HG03175 (cell line): Measurements from ENCODE around the gene KRTAP15-1.

Source experiments
- ATAC-seq: cut with Tn5 transposase; IDR thresholded peaks from one replicate; pipeline ENCODE4 v1.9.1; 2021; ENCODE audit warnings: mild to moderate bottlenecking, moderate library complexity; ENCODE audit not compliant: unreplicated experiment

The KRTAP15-1 gene, protein sequence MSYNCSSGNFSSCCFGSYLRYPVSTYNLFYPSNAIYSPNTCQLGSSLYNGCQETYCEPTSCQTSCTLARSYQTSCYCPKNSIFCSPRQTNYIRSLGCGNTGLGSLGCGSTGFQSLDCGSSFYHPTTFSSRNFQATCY

DNA sequence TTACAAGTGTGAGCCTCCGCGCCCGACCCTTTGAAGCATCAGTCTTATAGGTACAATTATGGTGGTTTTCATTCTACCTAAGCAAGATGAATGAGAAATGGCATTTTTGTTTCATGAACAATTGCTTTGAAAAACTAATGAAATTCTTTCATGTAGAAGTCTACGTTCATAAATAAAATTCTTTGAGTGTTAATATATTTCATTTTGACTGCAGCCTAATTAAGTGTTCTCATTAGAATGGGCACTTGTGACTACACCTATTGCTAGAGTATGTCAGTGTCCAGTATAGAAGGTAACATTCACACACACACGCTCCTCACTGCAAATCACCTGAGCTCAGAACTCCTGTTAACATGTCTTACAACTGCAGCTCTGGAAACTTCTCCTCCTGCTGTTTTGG, at the start of gene KRTAP15-1:
KRTAP15-1 (plus strand) TSS at position 301 of the 400 bp plus-strand sequence; CDS start at position 354, 53 bp downstream.
- no peak for ATAC-seq

DNA sequence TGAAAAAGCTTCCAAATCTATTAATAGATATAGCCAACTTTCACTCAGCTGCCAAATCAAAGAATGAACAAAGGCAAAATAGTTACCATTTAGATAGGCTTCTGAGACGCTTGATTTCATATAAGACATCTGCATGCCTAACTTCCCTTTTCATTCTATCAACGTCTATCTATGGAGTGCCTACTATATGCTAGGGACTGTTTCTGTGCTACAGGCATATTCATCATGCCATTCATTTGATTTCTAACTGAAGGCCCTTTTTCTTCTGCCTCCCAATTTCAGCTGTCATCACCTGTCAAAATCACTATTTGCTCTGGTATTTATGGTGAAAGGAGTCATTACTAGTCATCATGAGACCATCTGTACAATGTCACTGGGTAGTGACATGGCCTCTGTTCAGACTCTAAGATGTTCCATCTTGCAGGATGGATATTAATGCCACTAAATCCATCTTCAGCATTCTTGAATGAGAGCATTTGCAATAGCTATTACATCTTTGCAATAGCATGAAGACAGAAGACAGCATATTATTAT, 48.5 kb upstream of the KRTAP15-1 start:
- no peak for ATAC-seq

DNA sequence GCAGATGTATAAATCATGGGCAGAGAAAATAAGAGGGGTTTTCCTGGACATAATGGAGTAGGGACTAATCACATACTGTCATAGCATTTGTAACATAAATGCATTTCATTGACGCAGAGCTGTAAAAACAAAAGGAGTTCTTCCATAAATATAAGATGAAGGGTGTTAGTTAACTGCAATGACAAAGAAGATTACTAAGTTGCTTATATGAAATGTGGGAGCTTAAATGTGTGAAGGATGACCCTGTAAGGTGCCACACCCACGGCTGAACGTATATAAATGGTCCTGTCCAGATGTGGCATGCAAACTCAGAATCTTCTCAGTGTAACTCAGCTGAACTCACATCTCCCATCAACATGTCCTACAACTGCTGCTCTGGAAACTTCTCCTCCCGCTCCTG, 44.3 kb upstream of the KRTAP15-1 start, which contains the start of gene KRTAP13-1:
KRTAP13-1 (plus strand) TSS at position 301 of the 400 bp plus-strand sequence; CDS start at position 357, 56 bp downstream.
- ATAC-seq = no peak

DNA sequence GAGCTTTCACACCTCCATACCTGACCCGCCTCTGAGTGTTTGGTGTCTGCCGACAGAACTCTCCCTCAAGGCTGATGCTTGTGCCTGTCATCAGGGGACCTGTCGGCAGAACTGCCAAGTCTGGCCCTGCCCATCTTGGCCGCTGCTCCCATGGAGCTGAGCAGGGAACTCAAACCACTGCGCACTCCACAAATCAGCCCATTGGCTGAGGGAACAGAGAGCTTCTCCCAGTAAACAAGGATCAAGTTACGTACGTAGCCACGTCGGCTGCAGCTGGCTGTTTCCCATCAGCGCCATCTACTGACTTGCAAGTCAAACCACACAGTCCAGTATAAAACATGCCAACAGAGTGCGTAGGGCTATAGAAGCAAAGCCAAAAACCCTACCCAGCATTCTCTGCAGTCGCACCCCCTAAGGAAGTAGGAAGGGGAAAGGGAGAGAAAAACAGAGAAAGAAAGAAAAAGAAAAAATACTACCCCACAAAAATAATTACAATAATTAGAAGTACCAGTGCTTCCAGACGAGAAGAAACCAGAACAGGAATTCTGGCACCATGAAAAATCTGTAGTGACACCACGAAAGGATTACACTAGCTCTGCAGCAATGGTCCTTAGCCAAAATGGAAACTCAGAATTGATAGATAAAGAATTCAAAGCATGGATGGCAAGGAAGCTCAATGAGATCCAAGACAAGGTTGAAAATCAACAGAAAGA, 31.1 kb upstream of the KRTAP15-1 start:
- no peak for ATAC-seq

DNA sequence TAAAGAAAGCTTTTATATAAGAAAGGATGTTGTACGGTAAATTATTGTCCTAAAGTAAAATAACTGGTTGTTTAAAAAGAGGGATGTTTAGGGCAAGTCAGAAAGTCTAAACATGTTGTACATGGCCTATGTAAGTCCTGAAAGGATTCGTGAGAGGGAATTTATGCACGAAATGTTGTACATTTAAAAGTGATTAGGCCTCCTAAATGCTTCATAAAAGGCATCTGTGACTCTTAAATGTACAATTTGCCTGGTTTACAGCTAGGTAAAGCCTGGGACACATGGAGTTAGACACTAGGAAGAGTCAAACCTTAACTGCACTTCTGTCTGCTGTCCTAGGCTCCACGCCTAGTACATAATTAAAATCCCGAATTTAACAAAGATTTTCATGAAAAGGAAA, 24.1 kb upstream of the KRTAP15-1 start:
- ATAC-seq = no peak

DNA sequence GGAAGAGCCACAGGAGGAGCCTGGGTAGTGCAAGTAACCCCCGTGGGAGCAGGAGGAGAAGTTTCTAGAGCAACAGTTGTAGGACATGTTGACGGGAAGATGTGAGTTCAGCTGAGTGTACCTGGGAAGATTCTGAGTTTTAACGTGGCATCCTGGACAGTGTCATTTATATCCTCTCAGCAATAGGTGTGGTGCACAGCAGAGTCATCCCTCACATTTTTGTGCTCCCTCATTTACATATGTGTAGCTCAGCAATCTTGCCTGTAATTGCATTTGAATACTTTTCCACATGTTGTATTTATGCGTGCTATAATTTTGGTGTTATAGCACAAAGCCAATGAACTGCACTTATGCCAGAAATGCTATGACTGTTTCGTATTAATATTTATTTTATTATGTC, 14.2 kb upstream of the KRTAP15-1 start, which contains the start of gene KRTAP13-3:
KRTAP13-3 (minus strand) TSS at position 101 of the 400 bp plus-strand sequence; CDS start at position 87, 14 bp downstream.
- no peak for ATAC-seq

DNA sequence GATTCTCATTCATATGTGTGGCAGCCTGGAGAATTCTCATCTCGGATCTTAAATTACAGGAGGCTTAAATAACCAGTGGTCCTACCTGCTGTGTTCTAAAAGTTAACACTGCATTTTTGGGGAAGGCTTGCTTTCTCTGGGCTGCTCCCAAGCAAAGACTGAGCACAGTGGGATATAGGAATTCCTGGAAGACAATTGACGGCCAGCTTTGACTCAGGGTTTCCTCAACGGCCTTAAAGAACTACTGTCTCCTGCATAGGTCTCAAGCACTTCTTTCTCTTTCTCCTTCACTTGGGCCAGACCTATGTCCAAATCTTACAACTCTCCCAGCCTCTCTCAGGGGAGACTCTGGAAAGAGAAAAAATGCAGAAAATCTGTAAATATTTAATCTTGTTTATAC, 13.3 kb upstream of the KRTAP15-1 start:
- ATAC-seq = no peak

DNA sequence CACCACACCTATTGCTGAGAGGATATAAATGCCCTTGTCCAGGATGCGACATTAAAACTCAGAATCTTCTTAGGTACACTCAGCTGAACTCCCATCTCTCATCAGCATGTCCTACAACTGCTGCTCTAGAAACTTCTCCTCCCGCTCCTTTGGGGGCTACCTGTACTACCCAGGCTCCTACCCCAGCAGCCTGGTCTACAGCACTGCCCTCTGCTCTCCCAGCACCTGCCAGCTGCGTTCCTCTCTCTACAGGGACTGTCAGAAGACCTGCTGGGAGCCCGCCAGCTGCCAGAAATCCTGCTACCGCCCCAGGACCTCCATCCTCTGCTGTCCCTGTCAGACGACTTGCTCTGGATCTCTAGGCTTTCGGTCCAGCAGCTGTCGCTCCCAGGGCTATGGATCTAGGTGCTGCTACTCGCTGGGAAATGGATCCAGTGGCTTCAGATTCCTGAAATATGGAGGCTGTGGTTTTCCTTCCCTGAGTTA, 9.9 kb upstream of the KRTAP15-1 start, which contains the start of gene KRTAP13-4:
KRTAP13-4 (plus strand) TSS at position 51 of the 486 bp plus-strand sequence; CDS start at position 107, 56 bp downstream.
- ATAC-seq = no peak

DNA sequence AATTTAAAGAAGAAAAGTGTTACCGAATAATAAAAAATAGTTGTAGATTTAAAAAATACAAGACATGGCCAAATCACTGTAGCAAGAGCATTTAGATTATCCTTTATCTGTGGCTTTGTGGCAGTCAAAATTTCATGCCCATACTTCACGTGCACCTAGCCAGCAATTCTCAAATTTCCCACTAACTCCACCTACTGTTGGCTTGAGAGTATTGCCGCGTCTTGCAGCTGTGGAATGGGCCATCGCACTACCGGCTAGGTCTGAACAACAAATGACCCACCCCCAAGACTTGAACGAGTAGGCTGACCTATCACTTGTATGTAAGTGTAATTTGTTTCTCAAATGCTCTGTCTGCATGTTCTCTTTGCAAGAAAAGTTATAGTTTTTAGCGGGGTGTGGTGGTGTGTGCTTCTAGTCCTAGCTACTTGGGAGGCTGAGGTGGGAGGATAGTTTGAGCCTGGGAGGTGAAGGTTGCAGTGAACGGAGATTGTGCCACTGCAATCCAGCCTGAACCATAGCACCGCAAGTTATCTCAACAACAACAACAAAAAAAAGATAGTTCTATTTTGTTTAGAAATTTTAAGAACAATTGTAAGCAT, 5.9 kb upstream of the KRTAP15-1 start:
- no peak for ATAC-seq

DNA sequence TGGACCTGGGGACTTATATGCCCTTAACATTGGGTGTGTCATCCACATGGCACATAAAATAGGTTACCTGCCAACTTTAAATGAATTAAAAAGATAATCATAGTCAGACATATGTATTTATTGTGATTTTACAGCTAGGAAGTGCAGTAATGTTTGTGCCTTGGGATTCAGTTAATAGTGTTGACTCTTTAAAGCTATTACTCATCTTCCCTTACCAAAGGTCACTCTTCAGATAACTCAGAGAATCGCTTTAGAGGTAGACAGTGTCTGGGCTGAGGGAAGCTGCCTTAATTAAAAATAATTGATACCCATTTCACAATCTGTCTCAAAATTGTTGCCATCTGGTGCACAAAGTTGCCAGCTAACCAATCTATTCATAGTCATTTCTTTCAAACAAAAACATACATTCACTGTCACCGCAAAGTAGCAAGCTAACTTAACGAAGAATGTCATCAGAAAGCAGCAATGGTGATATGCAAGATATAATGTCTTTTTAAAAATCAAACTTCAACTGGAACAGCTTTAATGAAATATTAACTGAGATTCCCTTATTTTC, 3.0 kb upstream of the KRTAP15-1 start:
- no peak for ATAC-seq

DNA sequence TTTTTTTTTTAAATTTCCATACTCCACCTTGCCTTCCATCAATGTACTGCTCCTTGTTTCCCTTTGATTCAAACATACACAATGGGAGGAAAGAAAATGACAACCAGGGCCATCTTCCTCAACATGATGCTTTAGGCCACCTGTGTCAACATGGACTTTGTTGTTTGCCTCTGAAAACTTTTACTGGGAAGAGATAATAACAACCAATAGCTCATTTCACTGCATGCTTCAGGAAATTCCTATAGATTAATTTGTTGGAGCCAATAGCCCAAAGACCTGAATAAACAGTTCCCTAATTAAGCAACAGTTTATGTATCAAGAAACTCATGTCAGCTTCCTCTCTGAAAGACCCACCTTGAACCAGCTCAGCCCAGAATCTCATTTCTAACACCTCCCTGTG, 3.2 kb downstream of the KRTAP15-1 start:
- ATAC-seq = no peak

DNA sequence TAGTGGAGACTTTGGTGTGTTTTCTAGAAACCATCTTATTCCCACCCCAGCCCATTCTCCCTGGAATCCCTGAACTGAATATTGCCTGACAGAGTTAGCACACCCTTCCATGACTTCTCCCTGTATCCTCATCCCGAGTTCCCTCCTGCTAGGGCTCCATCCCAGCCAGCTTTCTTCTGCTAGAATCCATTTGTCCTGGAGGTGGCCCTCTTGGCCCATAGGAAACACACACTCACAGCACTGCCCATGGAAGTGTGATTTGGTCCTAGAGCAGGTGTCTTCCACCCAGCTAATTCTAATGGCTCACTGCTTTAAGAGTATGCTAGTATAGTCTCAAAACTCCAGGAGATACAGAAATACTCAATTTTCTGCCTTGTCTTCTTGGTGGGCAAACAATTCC, 4.1 kb downstream of the KRTAP15-1 start:
- ATAC-seq = no peak

DNA sequence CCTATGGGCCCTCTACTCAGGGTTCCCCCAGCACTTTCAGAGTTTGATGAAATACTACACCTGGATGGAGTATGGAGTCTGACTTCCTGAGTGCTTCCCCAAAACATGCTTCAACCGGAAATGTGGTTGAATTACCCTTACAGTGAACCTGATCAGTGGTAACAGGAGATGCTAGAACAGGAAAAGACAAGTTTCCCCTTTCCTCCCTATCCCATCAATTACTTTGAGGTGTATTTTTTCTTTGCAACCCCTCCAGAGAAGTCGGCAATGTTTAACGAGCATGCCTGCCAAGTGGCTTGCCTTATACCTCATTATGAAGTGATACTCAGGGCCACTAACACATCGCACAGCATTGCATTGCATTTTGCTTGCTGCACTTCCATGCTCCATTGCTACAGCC, 7.0 kb downstream of the KRTAP15-1 start:
- ATAC-seq = no peak

DNA sequence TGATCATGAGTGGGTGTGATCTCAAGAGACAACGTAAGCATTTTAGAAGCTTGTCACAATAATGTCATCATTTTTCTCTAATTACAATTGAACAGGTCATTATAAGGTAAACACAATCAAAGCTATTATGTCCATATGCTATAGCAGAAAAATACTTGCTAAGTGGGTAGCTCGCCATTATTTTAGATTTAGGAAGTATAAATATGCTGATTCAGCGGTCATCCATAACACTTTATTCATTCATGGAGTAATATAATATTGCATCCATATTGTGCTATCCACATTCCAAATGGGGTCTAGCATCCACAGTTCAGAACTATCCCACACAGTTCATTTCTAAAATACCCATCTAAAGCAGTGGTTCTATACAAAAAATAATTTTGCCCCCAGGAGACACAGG, 8.4 kb downstream of the KRTAP15-1 start:
- no peak for ATAC-seq

DNA sequence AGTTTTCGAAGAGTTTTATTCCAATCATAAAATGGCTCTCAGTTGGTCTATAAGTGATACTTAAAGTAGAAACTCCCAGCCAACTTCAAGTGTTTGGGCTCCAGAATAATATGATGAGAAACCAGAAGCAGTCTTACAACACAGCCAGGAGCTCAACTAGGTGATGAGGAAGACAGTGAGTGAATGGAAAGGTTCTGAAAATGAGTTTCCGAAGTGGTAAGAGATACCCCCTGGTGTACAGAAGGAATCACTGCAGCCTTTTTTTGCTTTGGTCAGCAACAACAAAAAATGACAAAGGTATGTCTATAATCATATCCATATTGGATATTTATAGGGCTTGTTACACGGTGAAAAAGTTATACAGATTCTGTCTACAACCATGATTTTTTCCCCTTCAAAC, 23.6 kb downstream of the KRTAP15-1 start:
- no peak for ATAC-seq

DNA sequence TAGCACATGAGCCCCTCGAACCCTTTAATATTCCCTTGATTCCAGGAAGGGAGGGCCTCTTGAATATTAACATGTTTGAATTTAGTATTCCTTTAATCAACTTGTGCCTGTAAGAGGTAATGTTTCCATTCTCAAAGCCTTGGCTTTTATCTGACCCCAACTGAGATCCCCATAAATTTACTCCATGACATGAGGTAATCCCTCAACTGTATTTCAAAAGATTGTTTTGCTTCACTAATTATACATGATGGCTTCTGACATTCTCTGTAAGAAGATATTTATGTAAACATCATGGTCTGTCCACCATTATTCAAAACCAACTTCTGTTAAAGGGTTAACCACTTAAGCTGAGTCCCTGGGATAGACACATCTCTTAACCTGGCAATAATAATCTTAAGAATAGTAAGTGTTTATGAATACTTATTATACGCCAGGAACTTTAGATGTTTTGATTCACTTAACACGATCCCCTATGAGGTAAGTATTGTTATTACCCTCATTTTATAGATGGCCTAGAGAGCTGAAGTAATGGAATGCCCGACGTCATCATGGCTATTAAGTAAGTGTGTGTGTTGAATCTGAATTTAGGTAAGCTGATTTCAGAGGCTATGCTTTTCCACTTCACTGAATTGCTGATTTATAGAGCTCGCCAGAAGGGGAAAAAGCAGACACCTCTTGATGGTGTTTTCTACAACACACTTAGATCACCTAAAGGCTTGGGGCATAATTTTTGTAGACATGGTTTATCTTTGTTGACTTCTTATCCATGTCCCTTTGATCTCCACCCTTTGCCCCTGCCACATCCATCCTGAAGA, 29.0 kb downstream of the KRTAP15-1 start:
- no peak for ATAC-seq

DNA sequence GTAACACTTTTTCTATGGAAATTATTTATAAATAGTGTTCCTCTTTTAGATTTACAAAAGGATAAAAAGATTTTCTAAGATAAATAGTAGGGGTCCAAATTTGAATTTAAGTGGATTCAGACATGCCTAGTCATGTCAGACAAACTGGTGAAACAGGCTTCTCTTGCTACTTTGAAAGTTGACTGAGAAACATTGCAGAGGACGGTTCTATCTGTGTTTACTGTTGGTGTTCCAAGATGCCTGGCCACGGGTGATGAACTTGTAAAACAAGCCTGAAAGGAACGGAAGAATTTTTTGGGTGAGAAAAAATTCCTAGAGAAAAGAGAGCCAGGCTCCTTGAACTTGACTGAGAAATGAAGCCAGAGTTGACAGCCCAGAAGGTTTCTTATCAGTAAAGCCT, 37.9 kb downstream of the KRTAP15-1 start:
- ATAC-seq = no peak

DNA sequence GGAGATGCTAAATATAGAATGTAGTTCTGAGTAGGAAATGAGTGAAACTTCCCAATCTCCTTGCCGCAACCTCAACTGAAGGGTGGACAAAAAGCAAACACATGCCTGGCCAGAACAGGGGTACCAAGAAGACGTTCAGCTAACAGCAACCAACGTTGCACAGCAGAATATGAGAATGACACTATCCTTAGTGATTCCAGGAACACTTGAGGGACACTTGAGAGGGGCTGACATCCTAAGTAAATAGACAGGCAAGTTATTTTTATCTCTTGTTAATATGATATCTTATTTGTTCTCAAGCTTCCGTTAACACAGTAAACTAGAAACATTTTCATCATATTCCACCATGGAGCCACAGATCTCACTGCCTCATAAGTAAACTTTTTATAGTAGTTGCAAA, 39.2 kb downstream of the KRTAP15-1 start:
- no peak for ATAC-seq

DNA sequence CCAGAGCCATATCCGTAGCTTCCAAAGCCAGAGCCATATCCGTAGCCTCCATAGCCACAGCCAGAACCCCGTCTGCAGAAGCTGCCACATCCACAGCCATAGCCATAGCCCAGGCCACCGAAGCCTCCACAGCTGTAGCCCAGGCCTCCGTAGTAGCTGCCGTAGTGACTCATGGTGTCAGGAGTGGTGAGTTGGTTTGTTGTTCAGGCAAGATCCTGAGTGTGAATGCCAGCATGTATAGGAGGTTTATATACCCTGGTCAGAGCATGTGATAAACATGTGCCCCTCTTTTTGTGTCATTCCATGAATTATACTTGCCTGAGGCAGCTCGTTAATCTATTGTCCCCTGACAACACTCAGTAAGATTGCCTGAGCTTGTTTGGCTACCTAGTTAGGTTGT, 40.1 kb downstream of the KRTAP15-1 start, which contains the start of gene KRTAP19-1:
KRTAP19-1 (minus strand) TSS at position 223 of the 400 bp plus-strand sequence; CDS start at position 173, 50 bp downstream.
- no peak for ATAC-seq

DNA sequence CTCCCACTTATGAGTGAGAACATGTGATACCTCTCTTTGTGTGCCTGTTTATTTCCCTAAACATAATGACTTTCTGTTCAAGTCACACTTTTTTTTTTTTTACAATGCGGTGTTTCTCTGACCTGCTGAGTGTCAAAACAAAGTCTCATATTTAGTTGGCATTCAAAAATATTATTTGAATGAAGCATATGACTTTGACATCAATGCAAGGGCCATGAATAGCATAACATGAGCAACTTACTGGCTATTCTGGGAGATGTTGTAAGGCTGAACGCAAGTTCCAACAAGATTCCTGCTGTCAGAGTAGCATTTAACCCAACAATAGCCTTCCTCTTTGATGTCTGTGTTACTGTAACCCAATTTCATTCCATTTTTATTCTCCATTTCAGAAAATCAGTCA, 42.1 kb downstream of the KRTAP15-1 start:
- ATAC-seq = no peak
